ENCODE results near the gene FOSL1.

DNA sequence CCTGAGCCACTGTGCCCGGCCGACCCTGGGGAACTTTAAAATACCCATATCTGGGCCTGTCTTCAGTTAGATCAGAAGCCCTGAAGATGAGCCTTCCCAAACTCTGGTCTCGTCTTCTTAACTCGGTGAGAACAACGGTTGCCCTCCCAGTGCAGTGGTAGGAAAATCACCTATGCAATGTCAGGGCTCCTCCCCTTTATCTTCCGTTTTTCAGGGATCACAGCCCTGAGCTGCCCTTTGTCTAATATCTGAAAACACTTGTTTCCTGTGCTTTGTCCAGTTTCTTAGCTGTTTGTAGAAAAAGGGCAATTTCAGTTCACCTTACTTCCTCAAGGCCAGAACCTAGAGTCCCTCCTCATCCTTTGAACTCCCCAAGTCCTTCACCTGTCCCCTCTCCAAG lies 28.5 kb upstream of the FOSL1 start:
- TF ChIP-seq, protein P1, sequence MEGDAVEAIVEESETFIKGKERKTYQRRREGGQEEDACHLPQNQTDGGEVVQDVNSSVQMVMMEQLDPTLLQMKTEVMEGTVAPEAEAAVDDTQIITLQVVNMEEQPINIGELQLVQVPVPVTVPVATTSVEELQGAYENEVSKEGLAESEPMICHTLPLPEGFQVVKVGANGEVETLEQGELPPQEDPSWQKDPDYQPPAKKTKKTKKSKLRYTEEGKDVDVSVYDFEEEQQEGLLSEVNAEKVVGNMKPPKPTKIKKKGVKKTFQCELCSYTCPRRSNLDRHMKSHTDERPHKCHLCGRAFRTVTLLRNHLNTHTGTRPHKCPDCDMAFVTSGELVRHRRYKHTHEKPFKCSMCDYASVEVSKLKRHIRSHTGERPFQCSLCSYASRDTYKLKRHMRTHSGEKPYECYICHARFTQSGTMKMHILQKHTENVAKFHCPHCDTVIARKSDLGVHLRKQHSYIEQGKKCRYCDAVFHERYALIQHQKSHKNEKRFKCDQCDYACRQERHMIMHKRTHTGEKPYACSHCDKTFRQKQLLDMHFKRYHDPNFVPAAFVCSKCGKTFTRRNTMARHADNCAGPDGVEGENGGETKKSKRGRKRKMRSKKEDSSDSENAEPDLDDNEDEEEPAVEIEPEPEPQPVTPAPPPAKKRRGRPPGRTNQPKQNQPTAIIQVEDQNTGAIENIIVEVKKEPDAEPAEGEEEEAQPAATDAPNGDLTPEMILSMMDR (conservative IDR thresholded peaks at IDR 0.05), result no peak
- TF ChIP-seq ZFX (IDR thresholded peaks at IDR 0.05), result no peak

Measured in C4-2B (cell line).